IPS-20b (cell line): ENCODE measurements around the gene SNX30.
"Not testable (repeated sequence)": the region's sequence is repeated elsewhere in the genome, so short reads cannot be mapped to it uniquely, and the experiment has no call there.

Source experiments
- H3K27ac ChIP-seq: one replicate; pipeline ENCODE4 v1.5.1; 2013; ENCODE audit warnings: low read length
- H3K27me3 ChIP-seq: 2 replicates; pipeline ENCODE4 v1.6.1; 2013; ENCODE audit warnings: mild to moderate bottlenecking, low read length, inconsistent platforms; ENCODE audit not compliant: insufficient read depth
- H3K36me3 ChIP-seq: 2 replicates; pipeline ENCODE4 v1.6.1; 2013; ENCODE audit warnings: low read depth, mild to moderate bottlenecking, inconsistent platforms, low read length, moderate library complexity; ENCODE audit not compliant: insufficient read depth
- H3K4me1 ChIP-seq: 2 replicates; pipeline ENCODE4 v1.6.1; 2013; ENCODE audit warnings: mild to moderate bottlenecking, control low read depth, inconsistent platforms, low read length, moderate library complexity; ENCODE audit not compliant: insufficient read depth
- H3K4me3 ChIP-seq: 2 replicates; pipeline ENCODE4 v1.5.1; 2013; ENCODE audit warnings: mild to moderate bottlenecking, low read length, inconsistent platforms
- H3K9ac ChIP-seq: 2 replicates; pipeline ENCODE4 v1.6.1; 2013; ENCODE audit warnings: low read depth, mild to moderate bottlenecking, inconsistent platforms, low read length, moderate library complexity
- H3K9me3 ChIP-seq: 2 replicates; pipeline ENCODE4 v1.6.1; 2013; ENCODE audit warnings: mild to moderate bottlenecking, low read depth, low read length, inconsistent platforms; ENCODE audit not compliant: insufficient read depth

Gene SNX30

DNA sequence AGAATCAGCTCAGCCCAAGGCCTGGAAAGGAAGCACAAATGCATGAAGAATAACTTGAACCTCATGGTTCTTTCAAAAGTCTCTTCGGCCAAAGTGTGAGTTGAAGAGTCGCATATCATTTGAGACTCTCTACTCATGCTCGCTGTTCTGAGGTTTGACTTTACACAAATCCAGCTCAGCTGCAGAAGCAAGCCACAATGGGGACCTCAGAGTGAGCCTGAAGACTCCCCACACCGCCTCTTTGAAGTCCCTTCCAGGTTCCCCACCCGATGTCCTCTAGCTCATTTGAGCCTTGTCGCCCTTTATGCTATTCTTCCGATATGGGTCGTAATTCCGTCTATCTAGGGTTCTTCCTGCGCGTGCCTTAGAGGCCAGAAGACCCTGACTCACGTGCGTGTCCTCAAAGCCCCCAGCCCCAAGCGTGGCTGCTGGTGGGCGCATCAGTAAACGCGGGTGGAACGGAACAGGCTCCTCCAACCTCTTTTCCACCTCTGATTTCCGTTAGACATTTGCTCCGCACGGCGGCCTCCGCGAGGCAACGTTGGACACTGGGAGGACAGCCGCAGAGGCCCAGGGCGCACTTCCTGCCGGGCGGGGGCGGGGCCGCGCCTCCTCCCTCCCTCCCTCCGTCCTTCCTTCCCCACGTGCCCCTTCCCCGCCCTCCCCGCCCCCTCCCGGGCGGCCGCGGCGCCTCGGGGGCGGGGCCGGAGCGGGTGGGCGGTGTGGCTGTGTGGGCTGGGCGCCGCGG, at the start of gene SNX30:
SNX30 (plus strand) TSS at position 745 of the 748 bp plus-strand sequence. CDS start 242 bp downstream, outside the sequence.
- H3K9me3 ChIP-seq, result no peaks in the 10 kb centered on the region
- H3K27me3 ChIP-seq, result peaks cover 26% of the 10 kb centered on the region; the same call in 1 of the 2 replicates
- peak within 1 kb of the TSS; percentile 81 for H3K9ac ChIP-seq
- H3K27ac ChIP-seq, result no peak within 1 kb of the TSS
- H3K4me3 ChIP-seq, result peak within 1 kb of the TSS; percentile 88
- H3K36me3 ChIP-seq, result no peaks in the 10 kb centered on the region
- H3K4me1 ChIP-seq, result peaks cover 11% of the 10 kb centered on the region

- H3K9me3 ChIP-seq, result no peaks in the 10 kb centered on the region
Observed at GRCh38 chr9:112703304-112703703, 47.3 kb upstream of the SNX30 start.

GRCh38 chr9:112705768-112706427, 44.7 kb upstream of the SNX30 start:
- Histone ChIP-seq H3K36me3 (peaks cover 5% of the 10 kb centered on the region), H3K27me3 (no peaks in the 10 kb centered on the region), H3K27ac (no peak overlapping the region), H3K9ac (no peak overlapping the region), H3K4me3 (no peak overlapping the region), H3K4me1 (no peaks in the 10 kb centered on the region), H3K9me3 (no peaks in the 10 kb centered on the region)

More at GRCh38 chr9:112703304-112703703, 47.3 kb upstream of the SNX30 start:
- no peak overlapping the region for H3K9ac ChIP-seq
- H3K27me3 ChIP-seq, result no peaks in the 10 kb centered on the region
- H3K36me3 ChIP-seq, result peaks cover 5% of the 10 kb centered on the region
- no peak overlapping the region for H3K4me3 ChIP-seq
- H3K27ac ChIP-seq, result no peak overlapping the region
- no peaks in the 10 kb centered on the region for H3K4me1 ChIP-seq

- no peaks in the 10 kb centered on the region for H3K9me3 ChIP-seq
- no peaks in the 10 kb centered on the region for H3K4me1 ChIP-seq
- no peak overlapping the region for H3K9ac ChIP-seq
- H3K27me3 ChIP-seq, result no peaks in the 10 kb centered on the region
- no peak overlapping the region for H3K4me3 ChIP-seq
- H3K36me3 ChIP-seq, result peaks cover 15% of the 10 kb centered on the region
- H3K27ac ChIP-seq, result no peak overlapping the region
Observed at GRCh38 chr9:112711050-112711689, 39.4 kb upstream of the SNX30 start.

DNA sequence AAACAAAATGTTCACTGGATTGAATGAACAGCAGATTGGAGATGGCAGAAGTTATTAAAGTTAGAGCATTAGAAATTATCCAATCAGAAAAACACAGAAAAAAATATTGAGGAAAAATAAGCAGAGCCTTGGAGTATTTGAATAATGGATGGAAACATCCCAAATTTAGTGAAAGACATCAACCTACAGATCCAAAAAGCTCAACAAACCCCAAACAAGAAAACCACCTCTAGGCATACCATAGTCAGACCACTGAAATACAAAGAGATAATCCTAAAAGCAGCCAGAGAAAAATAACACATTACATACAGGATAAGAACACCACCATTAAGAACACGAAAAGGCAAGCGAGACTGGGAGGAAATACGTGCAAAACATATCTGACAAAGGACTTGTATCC, 37.9 kb upstream of the SNX30 start:
- Histone ChIP-seq H3K9me3 (no peaks in the 10 kb centered on the region), H3K36me3 (peaks cover 15% of the 10 kb centered on the region), H3K4me1 (no peaks in the 10 kb centered on the region), H3K27ac (no peak overlapping the region), H3K27me3 (no peaks in the 10 kb centered on the region), H3K9ac (no peak overlapping the region), H3K4me3 (no peak overlapping the region)

DNA sequence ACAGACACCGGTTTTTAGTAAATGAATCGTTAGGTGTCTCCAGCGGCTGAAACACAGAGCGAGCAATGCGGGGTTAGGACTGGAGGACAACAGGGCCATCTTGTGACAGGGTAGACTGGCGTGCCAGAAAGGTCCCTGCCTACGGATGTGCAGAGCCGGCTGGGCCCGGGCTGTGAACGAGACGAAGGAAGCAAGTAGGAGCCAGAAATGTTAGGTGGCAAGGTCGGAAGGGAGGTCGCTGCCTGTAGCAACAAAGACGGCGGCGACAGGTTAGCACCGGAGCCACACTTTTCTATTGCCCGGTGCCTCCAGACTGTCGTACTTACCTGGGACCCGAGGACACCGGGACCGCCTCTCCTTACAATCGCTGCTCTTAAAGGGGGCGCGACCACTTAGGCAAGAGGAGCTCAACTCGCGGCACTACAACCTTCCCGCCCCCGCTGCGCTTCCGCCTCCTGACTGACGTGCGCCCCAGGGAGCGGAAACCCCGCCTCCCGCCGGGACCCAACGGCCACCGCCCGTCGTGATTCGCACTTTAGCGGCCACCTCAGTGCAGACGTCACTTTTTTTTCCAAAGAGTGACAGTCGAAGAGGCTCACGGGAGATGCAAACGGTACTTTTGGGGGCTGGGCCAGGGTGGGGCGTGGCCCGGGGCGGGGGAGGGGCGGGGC, 32.8 kb upstream of the SNX30 start, which contains the start of gene INIP:
INIP (minus strand) TSS at position 457 of the 671 bp plus-strand sequence. CDS start 1,632 bp downstream, outside the sequence.
- H3K9ac ChIP-seq, result peak within 1 kb of the TSS; percentile 94
- H3K4me1 ChIP-seq, result no peaks in the 10 kb centered on the region
- H3K9me3 ChIP-seq, result no peaks in the 10 kb centered on the region
- no peaks in the 10 kb centered on the region for H3K27me3 ChIP-seq
- peak within 1 kb of the TSS; percentile 98 for H3K4me3 ChIP-seq
- peaks cover 13% of the 10 kb centered on the region for H3K36me3 ChIP-seq
- H3K27ac ChIP-seq, result peak within 1 kb of the TSS; percentile 64

DNA sequence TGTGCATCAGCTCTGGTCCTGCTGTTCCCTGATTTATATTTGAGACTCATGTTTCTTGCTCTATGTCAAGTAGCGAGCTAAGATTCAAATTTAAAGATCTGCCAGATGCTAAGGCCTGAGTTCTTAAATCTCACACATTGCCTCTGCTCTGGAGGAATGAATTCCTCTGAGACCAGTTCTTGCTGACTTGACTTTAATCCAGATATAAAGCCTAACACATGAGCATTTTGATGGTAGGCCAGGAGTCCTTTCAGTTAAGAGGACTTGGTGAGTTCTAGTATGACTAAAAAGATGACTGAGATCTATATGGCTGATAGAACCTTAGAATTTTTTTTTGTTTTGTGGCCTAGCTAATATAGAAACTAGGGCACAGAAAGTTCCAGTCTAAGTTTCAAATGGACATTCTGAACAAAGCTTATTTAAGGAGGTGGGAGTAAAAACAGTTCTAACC, 31.3 kb upstream of the SNX30 start:
- Histone ChIP-seq H3K9ac (no peak overlapping the region), H3K36me3 (peaks cover 10% of the 10 kb centered on the region), H3K4me1 (no peaks in the 10 kb centered on the region), H3K9me3 (no peaks in the 10 kb centered on the region), H3K4me3 (no peak overlapping the region), H3K27ac (no peak overlapping the region), H3K27me3 (no peaks in the 10 kb centered on the region)

GRCh38 chr9:112719696-112720095, 30.9 kb upstream of the SNX30 start:
- no peak overlapping the region for H3K27ac ChIP-seq
- no peak overlapping the region for H3K4me3 ChIP-seq
- H3K27me3 ChIP-seq, result no peaks in the 10 kb centered on the region
- H3K9ac ChIP-seq, result no peak overlapping the region
- no peaks in the 10 kb centered on the region for H3K9me3 ChIP-seq
- peaks cover 5% of the 10 kb centered on the region for H3K36me3 ChIP-seq
- no peaks in the 10 kb centered on the region for H3K4me1 ChIP-seq

- Histone ChIP-seq H3K4me1 (no peaks in the 10 kb centered on the region), H3K27ac (no peak overlapping the region), H3K27me3 (no peaks in the 10 kb centered on the region), H3K9ac (no peak overlapping the region), H3K9me3 (no peaks in the 10 kb centered on the region), H3K4me3 (no peak overlapping the region), H3K36me3 (no peaks in the 10 kb centered on the region; the same call in 1 of the 2 replicates)
Observed at GRCh38 chr9:112720113-112720780, 30.3 kb upstream of the SNX30 start.

DNA sequence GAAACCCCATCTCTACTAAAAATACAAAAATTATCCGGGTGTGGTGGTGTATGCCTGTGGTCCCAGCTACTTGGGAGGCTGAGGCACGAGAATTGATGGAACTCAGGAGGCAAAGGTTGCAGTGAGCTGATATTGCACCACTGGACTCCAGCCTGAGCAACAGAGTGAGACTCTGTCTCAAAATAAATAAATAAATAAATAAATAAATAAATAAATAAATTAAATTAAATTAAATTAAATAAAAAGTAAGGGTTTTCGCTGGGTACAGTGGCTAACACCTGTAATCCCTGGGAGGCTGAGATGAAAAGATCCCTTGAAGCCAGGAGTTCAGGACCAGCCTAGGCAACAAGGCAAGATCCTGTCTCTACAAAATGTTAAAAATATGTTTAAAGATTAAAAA, 27.8 kb upstream of the SNX30 start:
- not testable (repeated sequence) for H3K9ac ChIP-seq, H3K27ac ChIP-seq, H3K9me3 ChIP-seq, H3K36me3 ChIP-seq, H3K4me3 ChIP-seq, H3K27me3 ChIP-seq, H3K4me1 ChIP-seq

DNA sequence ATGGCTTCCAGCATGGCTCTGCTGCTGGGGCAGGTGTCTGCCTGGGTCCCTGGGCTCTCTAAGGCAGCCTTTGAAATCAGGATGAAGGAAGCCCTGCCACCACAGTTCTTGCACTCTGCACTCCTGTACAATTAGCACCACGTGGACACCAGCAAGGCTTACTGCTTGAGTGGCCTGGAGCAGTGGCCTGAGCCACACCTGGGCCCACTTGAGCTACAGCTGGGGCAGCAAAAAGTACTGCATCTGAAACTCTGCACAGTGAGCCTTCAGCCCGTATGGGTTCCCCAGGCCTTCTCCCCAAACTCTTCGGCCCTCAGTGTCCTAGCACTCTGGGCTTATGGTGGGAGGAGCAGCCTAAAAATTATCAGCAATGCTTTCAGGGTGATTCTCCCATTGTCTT, 24.6 kb upstream of the SNX30 start:
- H3K9me3 ChIP-seq, result no peaks in the 10 kb centered on the region
- H3K27me3 ChIP-seq, result no peaks in the 10 kb centered on the region
- no peak overlapping the region for H3K4me3 ChIP-seq
- no peak overlapping the region for H3K27ac ChIP-seq
- H3K9ac ChIP-seq, result no peak overlapping the region
- no peaks in the 10 kb centered on the region for H3K4me1 ChIP-seq
- H3K36me3 ChIP-seq, result no peaks in the 10 kb centered on the region
